HFF-Myc (cell line): ENCODE measurements around the gene FASTK.

ENCODE experiments used
- DNase-seq: peaks from one replicate; pipeline ENCODE4 v3.0.0-alpha.2; 2011; ENCODE audit warnings: low read depth; ENCODE audit errors: extremely low read depth
- H3K4me3 ChIP-seq: replicated peaks from 2 replicates; pipeline ENCODE4 v1.5.1; 2011; ENCODE audit warnings: low read depth, mild to moderate bottlenecking, control low read depth, low read length
- CTCF ChIP-seq: IDR thresholded peaks from 2 replicates; pipeline ENCODE4 v1.5.1; 2012; ENCODE audit warnings: mild to moderate bottlenecking, low read depth, low read length, control low read depth; ENCODE audit errors: missing control alignments

The FASTK gene

DNA sequence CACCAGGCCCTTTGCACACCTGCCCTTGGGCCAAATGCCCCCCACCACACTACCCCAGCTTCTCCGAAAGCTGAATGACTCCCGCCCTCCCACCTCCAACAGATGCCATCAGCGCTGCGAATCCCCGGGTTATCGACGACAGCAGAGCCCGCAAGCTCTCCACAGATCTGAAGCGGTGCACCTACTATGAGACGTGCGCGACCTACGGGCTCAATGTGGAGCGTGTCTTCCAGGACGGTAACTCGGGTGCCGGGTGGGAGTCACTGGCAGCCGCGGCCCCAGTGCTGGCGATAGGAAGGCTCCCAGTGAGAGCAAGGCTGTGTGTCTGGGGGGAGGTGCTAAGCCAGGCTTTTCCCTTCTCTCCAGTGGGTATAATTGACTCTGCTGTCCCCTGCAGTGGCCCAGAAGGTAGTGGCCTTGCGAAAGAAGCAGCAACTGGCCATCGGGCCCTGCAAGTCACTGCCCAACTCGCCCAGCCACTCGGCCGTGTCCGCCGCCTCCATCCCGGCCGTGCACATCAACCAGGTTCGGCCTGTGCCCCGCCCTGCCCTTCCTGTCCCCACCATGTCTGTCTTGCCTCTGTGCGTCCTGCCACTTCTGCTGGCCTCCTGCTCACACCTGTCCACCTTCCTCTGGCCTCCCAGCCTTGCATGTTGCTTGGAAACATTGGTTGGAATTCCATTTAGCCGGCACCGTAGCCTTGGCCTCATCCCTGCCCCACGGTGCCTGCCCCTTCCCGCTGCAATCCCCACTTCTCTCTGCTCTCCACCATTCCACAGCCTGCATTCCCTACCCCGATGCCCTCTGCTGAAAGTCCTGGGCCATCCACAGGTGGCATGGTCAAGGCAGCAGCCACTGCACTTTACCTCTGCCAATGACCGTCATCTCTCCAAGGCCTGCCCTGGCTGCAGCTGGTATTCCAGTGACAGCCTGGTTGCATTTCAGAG, 37.8 kb upstream of the FASTK start:
- TF ChIP-seq CTCF, result no peak
- H3K4me3 ChIP-seq, result no peak overlapping the region
- no peak for DNase-seq

DNA sequence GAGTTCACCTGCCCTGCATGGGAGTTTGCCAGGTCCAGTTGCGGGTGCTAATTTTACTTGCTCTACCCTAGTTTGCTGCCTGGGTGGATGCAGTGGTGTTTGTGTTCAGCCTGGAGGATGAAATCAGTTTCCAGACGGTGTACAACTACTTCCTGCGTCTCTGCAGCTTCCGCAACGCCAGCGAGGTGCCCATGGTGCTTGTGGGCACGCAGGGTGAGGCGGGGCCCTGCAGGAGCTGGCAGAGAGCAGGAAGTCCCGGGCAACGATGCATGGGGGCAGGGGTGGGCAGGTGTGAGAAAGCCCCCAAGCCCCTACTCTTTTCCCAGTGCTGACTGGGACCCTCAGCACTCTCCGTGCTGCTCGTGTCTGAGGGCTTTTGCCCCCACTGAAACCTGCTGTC, 37.0 kb upstream of the FASTK start:
- no peak overlapping the region for H3K4me3 ChIP-seq
- no peak for DNase-seq
- TF ChIP-seq CTCF, result no peak

GRCh38 chr7:151116603-151117440, 36.2 kb upstream of the FASTK start:
- DNase-seq, result no peak
- TF ChIP-seq CTCF, result no peak
- H3K4me3 ChIP-seq, result no peak overlapping the region

DNA sequence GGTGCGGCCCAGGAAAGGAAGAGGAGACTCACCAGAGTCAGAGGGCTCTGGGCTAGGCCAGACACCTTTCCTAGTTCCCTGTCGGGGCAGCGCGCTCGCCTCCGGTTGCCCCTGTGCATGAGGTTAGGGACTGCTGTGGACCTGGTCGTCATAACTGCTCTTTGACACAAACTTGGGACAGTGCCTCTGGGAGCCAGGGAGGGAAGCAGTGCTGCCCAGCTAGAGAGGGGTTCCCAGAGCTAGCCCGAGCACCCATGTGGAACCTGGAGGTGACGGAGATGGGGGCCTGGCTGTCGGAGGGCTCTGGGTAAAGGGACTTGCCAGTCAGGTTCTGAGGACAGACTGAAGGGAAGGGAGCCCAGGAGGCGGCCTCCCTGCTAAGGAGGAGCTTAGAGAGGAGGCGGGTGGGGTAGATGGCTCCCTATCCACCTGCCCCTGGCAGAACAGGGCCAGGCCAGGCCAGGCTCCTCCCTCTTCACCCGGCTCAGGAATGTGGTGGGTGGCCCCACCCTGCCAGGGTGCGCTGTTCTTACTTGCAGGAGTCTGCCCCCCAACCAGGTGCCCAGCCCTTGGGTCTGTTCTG, 35.3 kb upstream of the FASTK start:
- no peak for TF ChIP-seq CTCF
- no peak overlapping the region for H3K4me3 ChIP-seq
- DNase-seq, result no peak

DNA sequence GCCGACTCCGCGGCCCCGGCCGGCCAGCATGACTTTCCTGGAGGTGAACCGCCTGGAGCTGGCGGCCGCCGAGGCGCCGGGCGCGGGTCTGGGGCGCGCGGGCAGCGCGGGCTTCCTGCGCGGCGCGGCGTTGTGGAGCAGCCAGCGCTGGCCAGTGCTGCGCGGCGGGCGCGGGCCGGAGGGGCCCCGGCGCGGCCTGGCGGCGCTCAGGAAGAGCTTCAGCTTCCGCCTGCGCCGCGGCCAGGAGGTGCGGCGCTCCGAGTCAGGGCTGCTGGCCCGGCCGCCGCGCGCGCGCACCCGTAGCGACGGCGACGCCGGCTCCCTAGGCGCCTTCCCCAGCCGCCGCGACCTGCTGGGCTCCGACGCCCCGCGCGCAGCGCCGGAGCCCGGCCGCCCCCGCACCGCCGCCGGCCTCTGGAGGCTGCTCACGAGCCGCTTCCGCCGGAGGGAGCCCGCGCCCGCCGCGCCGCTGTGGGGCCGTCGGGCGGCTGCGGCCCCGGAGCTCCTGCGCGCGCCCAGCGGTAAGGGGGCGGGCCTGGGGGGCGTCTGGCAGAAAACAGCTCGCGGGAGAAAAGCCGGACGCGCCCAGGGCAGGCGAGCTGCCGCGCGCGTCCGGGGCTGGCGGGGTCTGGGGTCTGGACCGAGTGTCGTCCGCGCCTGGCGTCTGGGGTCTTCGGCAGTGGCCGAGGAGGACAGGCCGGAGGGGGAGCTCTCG, 34.7 kb upstream of the FASTK start:
- no peak overlapping the region for H3K4me3 ChIP-seq
- TF ChIP-seq CTCF, result no peak
- DNase-seq, result no peak
